ENCODE results near the gene COBL. TPM values are rescaled to one million over a fixed set of nuclear protein-coding genes. Genes with fewer than 3 reads are reported as not detected.
A peak's percentile ranks its signal among the peaks of the same experiment; 100 is the strongest.

COBL gene
- total RNA-seq, 4 donors from 2014 or later = 17.2 to 59.7 (median 31.0) TPM

- Histone ChIP-seq H3K27me3 (no peaks in the 10 kb centered on the region), H3K27ac (no peak overlapping the region), H3K4me3 (no peak overlapping the region), H3K4me1 (no peaks in the 10 kb centered on the region), H3K9me3 (no peaks in the 10 kb centered on the region), H3K36me3 (no peaks in the 10 kb centered on the region)
- TF ChIP-seq EP300 (IDR thresholded peaks at IDR 0.05) (no peak), CTCF (IDR thresholded peaks at IDR 0.05) (no peak)
- ATAC-seq = no peak
These were observed 9.3 kb upstream of the COBL start for GRCh38 chr7:51325908-51326307.

GRCh38 chr7:51325261-51325676 lies 8.7 kb upstream of the COBL start:
- TF ChIP-seq POLR2AphosphoS5 (IDR thresholded peaks at IDR 0.05) = no peak
- TF ChIP-seq CTCF (IDR thresholded peaks at IDR 0.05) = no peak
- TF ChIP-seq EP300 (IDR thresholded peaks at IDR 0.05) = no peak
- TF ChIP-seq POLR2A (IDR thresholded peaks at IDR 0.05) = no peak
- Histone ChIP-seq H3K27ac (no peak overlapping the region), H3K9me3 (no peaks in the 10 kb centered on the region), H3K4me1 (no peaks in the 10 kb centered on the region), H3K4me3 (no peak overlapping the region), H3K36me3 (no peaks in the 10 kb centered on the region), H3K27me3 (no peaks in the 10 kb centered on the region)
- no CpG with 5 or more reads among the region's 6 CpGs for WGBS, 2 donors (ENCODE audit: low coverage in 1 of 2)
- no peak for ATAC-seq

- no peak for TF ChIP-seq POLR2AphosphoS5 (IDR thresholded peaks at IDR 0.05)
- TF ChIP-seq POLR2A (IDR thresholded peaks at IDR 0.05) = no peak
- TF ChIP-seq EP300 (IDR thresholded peaks at IDR 0.05) = no peak
- no peak for TF ChIP-seq CTCF (IDR thresholded peaks at IDR 0.05)
- Histone ChIP-seq H3K27me3 (no peaks in the 10 kb centered on the region), H3K27ac (no peak overlapping the region), H3K9me3 (no peaks in the 10 kb centered on the region), H3K4me1 (no peaks in the 10 kb centered on the region), H3K4me3 (no peak overlapping the region), H3K36me3 (no peaks in the 10 kb centered on the region)
- WGBS, 2 donors (ENCODE audit: low coverage in 1 of 2) = 81 to 83% methylated on average over 10 to 11 of the region's 11 CpGs
- peak; percentile 38 for ATAC-seq
These were observed 7.7 kb upstream of the COBL start for GRCh38 chr7:51324206-51324898.

GRCh38 chr7:51321961-51322515 lies 5.4 kb upstream of the COBL start:
- WGBS, 2 donors (ENCODE audit: low coverage in 1 of 2) = 70 to 100% methylated on average over 1 to 2 of the region's 11 CpGs
- H3K27ac ChIP-seq = no peak overlapping the region
- H3K4me3 ChIP-seq = no peak overlapping the region
- H3K27me3 ChIP-seq = peaks cover 4% of the 10 kb centered on the region
- H3K36me3 ChIP-seq = no peaks in the 10 kb centered on the region
- H3K4me1 ChIP-seq = peaks cover 0 to 4% (median 1%) of the 10 kb centered on the region in 3 donors
- ATAC-seq = no peak
- no peak for TF ChIP-seq EP300 (IDR thresholded peaks at IDR 0.05)
- no peak for TF ChIP-seq POLR2A (IDR thresholded peaks at IDR 0.05)
- no peak for TF ChIP-seq CTCF (IDR thresholded peaks at IDR 0.05)
- no peak for TF ChIP-seq POLR2AphosphoS5 (IDR thresholded peaks at IDR 0.05)
- H3K9me3 ChIP-seq = no peaks in the 10 kb centered on the region
